Stimulated activated CD8-positive, alpha-beta memory T cell treated with anti-CD3 and anti-CD28 coated beads, Interleukin-7, amount 100 ng/mL, for 24 hours (primary cell): ENCODE results near the gene SLC25A11.
A peak's percentile ranks its signal among the peaks of the same experiment; 100 is the strongest.

Experiments used
- DNase-seq: peaks from one replicate; pipeline ENCODE4 v3.0.0-alpha.2; 2020; ENCODE audit warnings: low read depth

The SLC25A11 gene

GRCh38 chr17:4939796-4940554 lies at the start of gene SLC25A11, which contains the start of gene RNF167:
SLC25A11 (minus strand) TSS chr17:4940046; CDS start chr17:4939910, 136 bp downstream.
RNF167 (plus strand) TSS chr17:4940268; CDS start chr17:4940910, 642 bp downstream.
- DNase-seq, result peak; percentile 79

- no peak for DNase-seq
These were observed 48.1 kb upstream of the SLC25A11 start for GRCh38 chr17:4987767-4988567.

- DNase-seq, result peak; percentile 85
These were observed 47.3 kb upstream of the SLC25A11 start, which contains the start of gene CAMTA2 for GRCh38 chr17:4986951-4987766. CAMTA2 (minus strand) TSS chr17:4987675; CDS start chr17:4986222, 1,453 bp downstream.

- DNase-seq, result no peak
These were observed 46.6 kb upstream of the SLC25A11 start for GRCh38 chr17:4986403-4986802.

GRCh38 chr17:4982305-4982704 lies 42.5 kb upstream of the SLC25A11 start:
- DNase-seq, result no peak

- DNase-seq, result no peak
These were observed 40.9 kb upstream of the SLC25A11 start for GRCh38 chr17:4980644-4981216.

- no peak for DNase-seq
These were observed 38.9 kb upstream of the SLC25A11 start for GRCh38 chr17:4978726-4979125.

GRCh38 chr17:4974115-4974670 lies 34.3 kb upstream of the SLC25A11 start:
- no peak for DNase-seq

- no peak for DNase-seq
These were observed 33.6 kb upstream of the SLC25A11 start for GRCh38 chr17:4973256-4974114.

GRCh38 chr17:4972752-4973151 lies 32.9 kb upstream of the SLC25A11 start:
- DNase-seq, result no peak

GRCh38 chr17:4972322-4972721 lies 32.5 kb upstream of the SLC25A11 start:
- no peak for DNase-seq

- no peak for DNase-seq
These were observed 32.0 kb upstream of the SLC25A11 start for GRCh38 chr17:4971826-4972225.

GRCh38 chr17:4970273-4970672 lies 30.4 kb upstream of the SLC25A11 start:
- DNase-seq, result no peak

- no peak for DNase-seq
These were observed 29.8 kb upstream of the SLC25A11 start for GRCh38 chr17:4969551-4970173.

GRCh38 chr17:4969047-4969550 lies 29.3 kb upstream of the SLC25A11 start:
- DNase-seq, result no peak

- no peak for DNase-seq
These were observed 28.7 kb upstream of the SLC25A11 start for GRCh38 chr17:4968486-4969046.

GRCh38 chr17:4967539-4968485 lies 28.0 kb upstream of the SLC25A11 start, which contains the start of gene SPAG7:
SPAG7 (minus strand) TSS chr17:4967817; CDS start chr17:4967804, 13 bp downstream.
- peak; percentile 82 for DNase-seq
